CD4-positive, alpha-beta T cell treated with Interleukin-4 for 1 hour (primary cell): ENCODE measurements around the gene EIF4A3.
A peak's percentile ranks its signal among the peaks of the same experiment; 100 is the strongest.

Source experiments
- DNase-seq, 2 donors: peaks; one replicate each; pipeline ENCODE4 v3.0.0-alpha.2; 2020 to 2022

EIF4A3 gene

GRCh38 chr17:80111702-80112470, 35.0 kb downstream of the EIF4A3 start:
- no peak for DNase-seq

- no peak for DNase-seq
These were observed 35.8 kb downstream of the EIF4A3 start for GRCh38 chr17:80110927-80111701.

- no peak for DNase-seq
These were observed 36.5 kb downstream of the EIF4A3 start for GRCh38 chr17:80110447-80110812.

- DNase-seq, result no peak
These were observed 37.0 kb downstream of the EIF4A3 start for GRCh38 chr17:80109713-80110446.

GRCh38 chr17:80109066-80109660, 37.8 kb downstream of the EIF4A3 start:
- DNase-seq, result no peak

GRCh38 chr17:80108036-80108971, 38.6 kb downstream of the EIF4A3 start:
- no peak for DNase-seq

GRCh38 chr17:80107231-80108021, 39.5 kb downstream of the EIF4A3 start:
- DNase-seq, result no peak

- DNase-seq, result no peak
These were observed 40.2 kb downstream of the EIF4A3 start for GRCh38 chr17:80106751-80107150.

- no peak for DNase-seq
These were observed 40.8 kb downstream of the EIF4A3 start for GRCh38 chr17:80106176-80106575.

GRCh38 chr17:80105762-80106161, 41.2 kb downstream of the EIF4A3 start:
- no peak for DNase-seq

GRCh38 chr17:80104956-80105375, 42.0 kb downstream of the EIF4A3 start:
- DNase-seq, result no peak

GRCh38 chr17:80104321-80104955, 42.5 kb downstream of the EIF4A3 start:
- no peak for DNase-seq

- no peak for DNase-seq
These were observed 43.4 kb downstream of the EIF4A3 start for GRCh38 chr17:80103449-80104085.

GRCh38 chr17:80102664-80103448, 44.1 kb downstream of the EIF4A3 start:
- no peak for DNase-seq

- peak in 1 of 2 donors; percentile 35 for DNase-seq
These were observed 44.8 kb downstream of the EIF4A3 start for GRCh38 chr17:80101946-80102663.

- peak; percentile 86 to 89 for DNase-seq
These were observed 45.6 kb downstream of the EIF4A3 start, which contains the start of gene GAA for GRCh38 chr17:80101011-80101945. GAA (plus strand) TSS chr17:80101581; CDS start chr17:80104587, 3,006 bp downstream.

- DNase-seq, result no peak
These were observed 46.9 kb downstream of the EIF4A3 start for GRCh38 chr17:80100035-80100323.
